HEK293 (cell line): ENCODE measurements around the gene ACAD11.

Source experiments
- CTCF ChIA-PET: fragments of 350-600 bp; formaldehyde crosslinking; extraction: SDS; loops from one replicate; lab custom pipeline; 2021; ENCODE audit warnings: antibody characterized with exemption; lab: Yijun Ruan, JAX
- POLR2A ChIA-PET: fragments of 300-600 bp; formaldehyde crosslinking; extraction: SDS; loops from one replicate; lab custom pipeline; 2020; ENCODE audit warnings: antibody characterized with exemption, inconsistent platforms; lab: Yijun Ruan, JAX
- H3K27ac ChIP-seq: fragments of 200-500 bp; sonication (Bioruptor generic); 2 replicates; pipeline ENCODE4 v1.5.1; 2014; ENCODE audit warnings: low read depth, low read length, control low read depth, inconsistent platforms; ENCODE audit errors: extremely low read depth
- H3K36me3 ChIP-seq, 2 experiments: fragments of 200-500 bp in 1 of 2; sonication (Bioruptor generic) in 1 of 2; 1 replicate in 1 of 2; 2 replicates in 1 of 2; pipeline ENCODE4 v1.5.1; 2014 to 2017; ENCODE audit warnings: inconsistent platforms in 2 of 2, low read length in 2 of 2; ENCODE audit not compliant: control insufficient read depth in 2 of 2, insufficient read depth in 1 of 2
- H3K4me1 ChIP-seq: fragments of 200-500 bp; sonication (Bioruptor generic); 2 replicates; pipeline ENCODE4 v1.5.1; 2014; ENCODE audit warnings: mild to moderate bottlenecking, low read length, inconsistent platforms; ENCODE audit not compliant: control insufficient read depth, insufficient read depth
- H3K4me3 ChIP-seq: 2 replicates; pipeline ENCODE4 v1.5.1; 2011; ENCODE audit warnings: low read depth, mild to moderate bottlenecking, control low read depth, low read length, moderate library complexity
- H3K9me3 ChIP-seq: fragments of 200-500 bp; sonication (Bioruptor generic); 2 replicates; pipeline ENCODE4 v1.5.1; 2014; ENCODE audit warnings: low read depth, low read length, inconsistent platforms; ENCODE audit not compliant: control insufficient read depth, insufficient read depth
- IKZF3 ChIP-seq: fragments of 450-650 bp; IDR thresholded peaks from 2 replicates; pipeline ENCODE4 v1.5.0; 2018; ENCODE audit warnings: missing biosample characterization, mild to moderate bottlenecking, missing genetic modification characterization, moderate library complexity
- KLF17 ChIP-seq: fragments of 450-650 bp; formaldehyde crosslinking; IDR thresholded peaks from 2 replicates; pipeline ENCODE4 v1.5.1; 2016; ENCODE audit warnings: missing biosample characterization, missing genetic modification characterization
- MYNN ChIP-seq: fragments of 450-650 bp; formaldehyde crosslinking; IDR thresholded peaks from 2 replicates; pipeline ENCODE4 v1.5.1; 2016; ENCODE audit warnings: missing biosample characterization, missing genetic modification characterization, borderline replicate concordance
- PRDM6 ChIP-seq: fragments of 450-650 bp; formaldehyde crosslinking; IDR thresholded peaks from 2 replicates; pipeline ENCODE4 v1.5.1; 2017; ENCODE audit warnings: missing biosample characterization, missing genetic modification characterization
- RBAK ChIP-seq: fragments of 450-650 bp; formaldehyde crosslinking; IDR thresholded peaks from 2 replicates; pipeline ENCODE4 v1.5.1; 2016; ENCODE audit warnings: missing biosample characterization, missing genetic modification characterization
- TCF7L2 ChIP-seq: IDR thresholded peaks from 2 replicates; pipeline ENCODE4 v1.6.1; 2011; ENCODE audit warnings: low read depth, mild to moderate bottlenecking, inconsistent platforms, low read length, moderate library complexity, borderline replicate concordance
- ZBTB11 ChIP-seq: fragments of 450-650 bp; formaldehyde crosslinking; conservative IDR thresholded peaks from 2 replicates; pipeline ENCODE4 v1.5.1; 2016; ENCODE audit warnings: low read depth, missing biosample characterization, missing genetic modification characterization
- ZBTB44 ChIP-seq: fragments of 450-650 bp; IDR thresholded peaks from 2 replicates; pipeline ENCODE4 v1.5.1; 2018; ENCODE audit warnings: missing biosample characterization, mild to moderate bottlenecking, missing genetic modification characterization
- ZNF132 ChIP-seq: fragments of 450-650 bp; formaldehyde crosslinking; IDR thresholded peaks from 2 replicates; pipeline ENCODE4 v1.5.1; 2017; ENCODE audit warnings: missing biosample characterization, missing genetic modification characterization, borderline replicate concordance
- ZNF133 ChIP-seq: fragments of 450-650 bp; formaldehyde crosslinking; IDR thresholded peaks from 2 replicates; pipeline ENCODE4 v1.5.1; 2016; ENCODE audit warnings: missing biosample characterization, missing genetic modification characterization
- ZNF24 ChIP-seq: fragments of 450-650 bp; formaldehyde crosslinking; IDR thresholded peaks from 2 replicates; pipeline ENCODE4 v1.5.1; 2016; ENCODE audit warnings: missing biosample characterization, missing genetic modification characterization
- ZNF26 ChIP-seq: fragments of 450-650 bp; formaldehyde crosslinking; IDR thresholded peaks from 2 replicates; pipeline ENCODE4 v1.5.1; 2016; ENCODE audit warnings: missing biosample characterization, missing genetic modification characterization
- ZNF398 ChIP-seq: fragments of 450-650 bp; formaldehyde crosslinking; IDR thresholded peaks from 2 replicates; pipeline ENCODE4 v1.5.1; 2017; ENCODE audit warnings: missing biosample characterization, missing genetic modification characterization
- ZNF558 ChIP-seq: fragments of 450-650 bp; formaldehyde crosslinking; IDR thresholded peaks from 2 replicates; pipeline ENCODE4 v1.5.1; 2016; ENCODE audit warnings: missing biosample characterization, missing genetic modification characterization

The ACAD11 gene

GRCh38 chr3:132694991-132695390 lies 35.4 kb upstream of the ACAD11 start:
- POLR2A ChIA-PET, result no interaction called here
- Histone ChIP-seq H3K9me3 (no peaks in the 10 kb centered on the region), H3K27ac (no peak overlapping the region), H3K4me3 (no peak overlapping the region), H3K4me1 (no peaks in the 10 kb centered on the region), H3K36me3 (peaks cover 12 to 77% of the 10 kb centered on the region in 2 experiments)
- CTCF ChIA-PET, result no interaction called here
- TF ChIP-seq PRDM6 (tag by site-specific recombination), result peak; percentile 57
- no peak for TF ChIP-seq ZNF398 (tag by site-specific recombination)

- TF ChIP-seq PRDM6 (tag by site-specific recombination), result no peak
- no peak for TF ChIP-seq ZNF558 (tag by site-specific recombination)
- TF ChIP-seq ZBTB44 (tag by site-specific recombination), result no peak
- TF ChIP-seq ZNF132, result no peak
- no peak for TF ChIP-seq ZNF24 (tag by site-specific recombination)
- no peak for TF ChIP-seq TCF7L2
- no peak for TF ChIP-seq RBAK
- no peak for TF ChIP-seq KLF17 (tag by site-specific recombination)
- TF ChIP-seq IKZF3 (tag by site-specific recombination), result no peak
- no peak for TF ChIP-seq ZNF26
- no peak for TF ChIP-seq ZNF133 (tag by site-specific recombination)
- no peak for TF ChIP-seq MYNN (tag by site-specific recombination)
- no peak for TF ChIP-seq ZBTB11 (tag by site-specific recombination)
- ChIA-PET POLR2A (no interaction called here), CTCF (no interaction called here)
- no peak overlapping the region for H3K4me3 ChIP-seq
- H3K27ac ChIP-seq, result no peak overlapping the region
- no peaks in the 10 kb centered on the region for H3K9me3 ChIP-seq
- peaks cover 8 to 72% of the 10 kb centered on the region in 2 experiments for H3K36me3 ChIP-seq
- no peaks in the 10 kb centered on the region for H3K4me1 ChIP-seq
Measured at GRCh38 chr3:132690040-132690439, 30.4 kb upstream of the ACAD11 start.
